Endothelial cell of umbilical vein (primary cell): ENCODE measurements around the gene TMEM150C. TPM values are rescaled to one million over a fixed set of nuclear protein-coding genes. Genes with fewer than 3 reads are reported as not detected.

Source experiments
- BruUV-seq: library from RNA; stranded (reverse); fragments of 400-500 nt; replicated peaks from 2 replicates; lab custom pipeline; 2021; lab: Mats Ljungman, UMichigan
- CTCF ChIA-PET: fragments of 300-600, 350-600 bp; sonication (Branson Sonifier 250); formaldehyde crosslinking; loops from one replicate; lab custom pipeline; 2021; ENCODE audit warnings: antibody characterized with exemption, inconsistent platforms; lab: Charles Lee
- POLR2A ChIA-PET: fragments of 300-600, 350-600 bp; sonication (Branson Sonifier 250); formaldehyde crosslinking; loops from one replicate; lab custom pipeline; 2021; ENCODE audit warnings: antibody characterized with exemption, inconsistent platforms; lab: Charles Lee
- DNase-seq: peaks from one replicate; pipeline ENCODE4 v3.0.0-alpha.2; 2011; ENCODE audit warnings: low read depth, low spot score
- FAIRE-seq: peaks from 2 replicates; lab custom pipeline; 2011; peaks lifted over from hg19 to GRCh38; lab: Jason Lieb, UNC
- H2AFZ ChIP-seq: 2 replicates; pipeline ENCODE4 v1.6.0; 2012; ENCODE audit warnings: low read depth, low read length, control low read depth, inconsistent platforms
- H3K27ac ChIP-seq: 2 replicates; pipeline ENCODE4 v1.5.1; 2011; ENCODE audit warnings: low read depth, mild to moderate bottlenecking, control low read depth, low read length, moderate library complexity; ENCODE audit not compliant: insufficient read depth
- H3K27me3 ChIP-seq, 2 experiments: 2 replicates each; pipeline versions ENCODE4 v1.6.0 to v1.6.1; 2011; ENCODE audit warnings: low read length in 2 of 2, mixed read lengths in 1 of 2; ENCODE audit not compliant: control insufficient read depth in 2 of 2, insufficient read depth in 2 of 2
- H3K36me3 ChIP-seq, 2 experiments: 2 replicates in 1 of 2; 3 replicates in 1 of 2; pipeline ENCODE4 v1.5.1; 2011; ENCODE audit warnings: low read length in 2 of 2, mild to moderate bottlenecking in 1 of 2, moderate library complexity in 1 of 2; ENCODE audit not compliant: control insufficient read depth in 2 of 2, insufficient read depth in 2 of 2; ENCODE audit errors: extremely low read depth in 1 of 2
- H3K4me1 ChIP-seq: 3 replicates; pipeline ENCODE4 v1.5.1; 2011; ENCODE audit warnings: mild to moderate bottlenecking, low read length; ENCODE audit not compliant: control insufficient read depth, insufficient read depth; ENCODE audit errors: extremely low read depth
- H3K4me2 ChIP-seq: 2 replicates; pipeline ENCODE4 v1.6.1; 2011; ENCODE audit warnings: low read length, control low read depth, mixed read lengths; ENCODE audit not compliant: insufficient read depth
- H3K4me3 ChIP-seq, 3 experiments: fragments of 200-600 bp in 1 of 3; sonication (generic), shearing (Covaris generic) in 1 of 3; replicated peaks in 1 of 3; 2 replicates each; pipeline ENCODE4 v1.5.1; 2011 to 2016; ENCODE audit warnings: control low read depth in 3 of 3, low read length in 3 of 3, mild to moderate bottlenecking in 2 of 3, inconsistent platforms in 1 of 3, low read depth in 1 of 3, moderate library complexity in 1 of 3; ENCODE audit not compliant: insufficient read depth in 1 of 3
- H3K79me2 ChIP-seq: 2 replicates; pipeline ENCODE4 v1.6.0; 2012; ENCODE audit warnings: low read length, inconsistent platforms; ENCODE audit not compliant: control insufficient read depth, insufficient read depth
- H3K9ac ChIP-seq: replicated peaks from 2 replicates; pipeline ENCODE3; 2011; ENCODE audit warnings: low read length, control low read depth; ENCODE audit not compliant: insufficient read depth; ENCODE audit errors: extremely low read depth
- H3K9me1 ChIP-seq: replicated peaks from 3 replicates; pipeline ENCODE4 v1.6.0; 2011; ENCODE audit warnings: mild to moderate bottlenecking, low read length; ENCODE audit not compliant: control insufficient read depth, insufficient read depth; ENCODE audit errors: extremely low read depth
- H3K9me3 ChIP-seq: replicated peaks from 2 replicates; pipeline ENCODE4 v1.5.1; 2012; ENCODE audit warnings: low read length, inconsistent platforms; ENCODE audit not compliant: control insufficient read depth, insufficient read depth
- H4K20me1 ChIP-seq: replicated peaks from 2 replicates; pipeline ENCODE3; 2011; ENCODE audit warnings: mild to moderate bottlenecking, low read length; ENCODE audit not compliant: control insufficient read depth, insufficient read depth; ENCODE audit errors: extremely low read depth
- EZH2 ChIP-seq: IDR thresholded peaks from 2 replicates; pipeline ENCODE4 v1.6.1; 2012; ENCODE audit warnings: borderline replicate concordance, low read depth, mild to moderate bottlenecking, moderate library complexity, low read length, inconsistent platforms; ENCODE audit not compliant: severe bottlenecking
- FOS ChIP-seq: IDR thresholded peaks from 2 replicates; pipeline ENCODE4 v1.6.1; 2011; ENCODE audit warnings: mild to moderate bottlenecking, low read length, moderate library complexity, borderline replicate concordance; ENCODE audit not compliant: insufficient read depth
- GATA2 ChIP-seq: IDR thresholded peaks from 2 replicates; pipeline ENCODE4 v1.7.0; 2011; ENCODE audit warnings: low read depth, mild to moderate bottlenecking, moderate library complexity, mixed read lengths, low read length; ENCODE audit not compliant: insufficient read length, insufficient read depth
- JUN ChIP-seq: IDR thresholded peaks from 2 replicates; pipeline ENCODE4 v1.6.1; 2011; ENCODE audit warnings: borderline replicate concordance, low read depth; ENCODE audit not compliant: insufficient read length, insufficient read depth
- MYC ChIP-seq: IDR thresholded peaks from one replicate; pipeline ENCODE4 v1.6.1; 2011; ENCODE audit warnings: mild to moderate bottlenecking, low read depth, low read length
- POLR2A ChIP-seq: IDR thresholded peaks from 2 replicates; pipeline ENCODE4 v1.6.1; 2012; ENCODE audit warnings: low read depth, mild to moderate bottlenecking, control low read depth, low read length
- POLR2AphosphoS5 ChIP-seq: IDR thresholded peaks from 2 replicates; pipeline ENCODE4 v1.6.1; 2012; ENCODE audit warnings: low read depth, mild to moderate bottlenecking, control low read depth, low read length, moderate library complexity; ENCODE audit not compliant: insufficient read depth
- dilution Hi-C: fragments of 300-500 bp; cut with MboI; formaldehyde crosslinking; loops from one replicate; pipeline ENCODE4 v1.15.0; 2019; ENCODE audit warnings: low sequenced_read_pairs; ENCODE audit not compliant: extremely low pct_ligation_motif_present
- intact Hi-C: fragments of 100-400 bp; cut with micrococcal nuclease; formaldehyde crosslinking; loops from one replicate; pipeline ENCODE4 v1.10.0; 2022
- polyA plus RNA-seq, 4 experiments: library from polyadenylated mRNA; depleted of rRNA in 3 of 4; stranded (reverse) in 3 of 4; unstranded in 1 of 4; fragments of >200 nt; gene quantifications; 2 replicates each; pipeline versions ENCODE4 v1.2.1 to v1.2.3, GENCODE V29; 2011 to 2012; ENCODE audit warnings: missing spikeins in 1 of 4
- total RNA-seq: library from RNA; stranded (reverse); gene quantifications from 2 replicates; pipeline ENCODE4 v1.2.3, GENCODE V29; 2021
- TF ChIP-seq, protein P1 (sequence below): IDR thresholded peaks from 2 replicates; pipeline ENCODE4 v1.6.1; 2011; ENCODE audit not compliant: insufficient read depth, insufficient read length
- TF ChIP-seq, protein P2 (sequence below), 2 donors: IDR thresholded peaks; 1 replicate in 1 of 2; 2 replicates in 1 of 2; pipeline ENCODE4 v1.5.1; 2011; ENCODE audit warnings: low read length in 2 of 2, mild to moderate bottlenecking in 2 of 2, moderate library complexity in 2 of 2, control low read depth in 1 of 2, inconsistent platforms in 1 of 2, low read depth in 1 of 2; ENCODE audit not compliant: insufficient read depth in 1 of 2; ENCODE audit errors: extremely low read depth in 1 of 2

The TMEM150C gene
- total and polyA plus RNA-seq, 2 donors (not counting 3 experiments of a cell fraction or from before 2014, with no cell fraction given) = 4.1 to 6.6 TPM

DNA sequence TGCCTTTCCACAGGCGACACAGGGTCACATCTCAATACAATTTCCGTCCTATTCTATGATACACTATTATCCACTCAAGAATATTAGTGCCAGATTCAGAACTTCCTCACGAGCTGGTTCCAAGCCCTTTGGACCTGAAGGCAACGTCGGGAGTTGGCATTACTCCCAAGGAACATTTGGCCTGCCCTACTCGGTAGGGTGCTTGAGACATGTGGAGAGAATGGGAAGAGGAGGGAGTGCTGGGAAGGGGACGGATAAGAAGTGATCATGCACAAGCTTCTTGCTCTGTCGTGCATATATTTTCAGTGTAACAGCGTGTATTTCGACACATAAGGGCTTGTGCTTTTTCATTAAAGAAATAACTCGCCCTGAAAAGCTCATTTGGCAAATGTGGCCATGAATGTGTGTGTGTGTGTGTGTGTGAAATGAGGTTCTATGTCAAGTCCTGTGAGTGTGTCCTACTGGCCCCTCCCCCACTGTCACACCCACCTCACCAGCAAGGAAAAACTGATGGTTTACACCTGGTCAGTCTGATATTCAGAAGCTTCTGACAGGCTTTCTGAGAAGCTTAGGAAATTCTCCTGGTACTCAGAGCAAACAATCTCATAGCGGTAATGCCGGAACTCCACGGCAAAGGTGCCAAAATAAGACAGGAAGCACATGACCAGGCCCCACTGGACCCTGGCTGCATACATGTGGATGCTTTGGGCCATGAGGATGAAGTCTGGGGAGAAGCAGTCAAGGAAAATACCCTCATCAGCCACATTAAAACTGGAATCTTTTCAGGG lies 76.6 kb downstream of the TMEM150C start:
- intact Hi-C loops = no loop called here
- TF ChIP-seq GATA2 = no peak
- TF ChIP-seq JUN = no peak
- TF ChIP-seq, protein P1, sequence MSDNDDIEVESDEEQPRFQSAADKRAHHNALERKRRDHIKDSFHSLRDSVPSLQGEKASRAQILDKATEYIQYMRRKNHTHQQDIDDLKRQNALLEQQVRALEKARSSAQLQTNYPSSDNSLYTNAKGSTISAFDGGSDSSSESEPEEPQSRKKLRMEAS = no peak
- no peak for TF ChIP-seq POLR2A
- TF ChIP-seq POLR2AphosphoS5 = no peak
- TF ChIP-seq FOS = no peak
- no peak for TF ChIP-seq MYC
- TF ChIP-seq, protein P2, sequence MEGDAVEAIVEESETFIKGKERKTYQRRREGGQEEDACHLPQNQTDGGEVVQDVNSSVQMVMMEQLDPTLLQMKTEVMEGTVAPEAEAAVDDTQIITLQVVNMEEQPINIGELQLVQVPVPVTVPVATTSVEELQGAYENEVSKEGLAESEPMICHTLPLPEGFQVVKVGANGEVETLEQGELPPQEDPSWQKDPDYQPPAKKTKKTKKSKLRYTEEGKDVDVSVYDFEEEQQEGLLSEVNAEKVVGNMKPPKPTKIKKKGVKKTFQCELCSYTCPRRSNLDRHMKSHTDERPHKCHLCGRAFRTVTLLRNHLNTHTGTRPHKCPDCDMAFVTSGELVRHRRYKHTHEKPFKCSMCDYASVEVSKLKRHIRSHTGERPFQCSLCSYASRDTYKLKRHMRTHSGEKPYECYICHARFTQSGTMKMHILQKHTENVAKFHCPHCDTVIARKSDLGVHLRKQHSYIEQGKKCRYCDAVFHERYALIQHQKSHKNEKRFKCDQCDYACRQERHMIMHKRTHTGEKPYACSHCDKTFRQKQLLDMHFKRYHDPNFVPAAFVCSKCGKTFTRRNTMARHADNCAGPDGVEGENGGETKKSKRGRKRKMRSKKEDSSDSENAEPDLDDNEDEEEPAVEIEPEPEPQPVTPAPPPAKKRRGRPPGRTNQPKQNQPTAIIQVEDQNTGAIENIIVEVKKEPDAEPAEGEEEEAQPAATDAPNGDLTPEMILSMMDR (IDR thresholded peaks at IDR 0.05; ENCODE audit: extremely low read depth in 1 of 2, insufficient read depth in 1 of 2, low read depth in 1 of 2, low read length in 2 of 2) = no peak
- TF ChIP-seq EZH2 = no peak
- H3K9me1 ChIP-seq = no peaks in the 10 kb centered on the region
- no peak overlapping the region for H2AFZ ChIP-seq
- H3K4me1 ChIP-seq = no peaks in the 10 kb centered on the region
- POLR2A ChIA-PET = no interaction called here
- no peak overlapping the region for H3K4me2 ChIP-seq
- CTCF ChIA-PET = interaction anchor here (1.0 to 5.5 kb wide), 5 partner anchors 21 to 254 kb away, joined by 3 to 29 read pairs (median 3); no protein-coding TSS in a partner anchor
- no TSS peak for BruUV-seq
- H3K4me3 ChIP-seq = no peak overlapping the region
- dilution Hi-C loops = no loop called here
- no peaks in the 10 kb centered on the region for H3K36me3 ChIP-seq
- H3K27me3 ChIP-seq = no peaks in the 10 kb centered on the region
- H3K9me3 ChIP-seq = no peaks in the 10 kb centered on the region
- no peak for DNase-seq
- H4K20me1 ChIP-seq = no peaks in the 10 kb centered on the region
- H3K79me2 ChIP-seq = no peaks in the 10 kb centered on the region
- H3K27ac ChIP-seq = no peak overlapping the region
- no peak for FAIRE-seq
- no peak overlapping the region for H3K9ac ChIP-seq
